OCI-LY3 (cell line): Measurements from ENCODE around the gene ARSG.

Source experiments
- H2AFZ ChIP-seq: fragments of 200-600, 300-600 bp; shearing (Covaris generic); 2 replicates; pipeline ENCODE4 v1.6.0; 2014; ENCODE audit warnings: antibody characterized with exemption, low read depth, low read length
- H3K27ac ChIP-seq: fragments of 200-600, 300-600 bp; sonication (generic); 2 replicates; pipeline ENCODE4 v1.5.1; 2014; ENCODE audit warnings: mild to moderate bottlenecking, low read length, moderate library complexity, mixed read lengths
- H3K27me3 ChIP-seq: fragments of 200-600, 300-600 bp; sonication (generic); 2 replicates; pipeline ENCODE4 v1.6.1; 2014; ENCODE audit warnings: low read depth, low read length, mixed read lengths
- H3K36me3 ChIP-seq: fragments of 200-600, 300-600 bp; sonication (generic); replicated peaks from 2 replicates; pipeline ENCODE3; 2014; ENCODE audit warnings: low read depth, low read length, mixed read lengths
- H3K4me1 ChIP-seq: fragments of 300-600, 200-600 bp; sonication (generic); 2 replicates; pipeline ENCODE4 v1.6.1; 2014; ENCODE audit warnings: low read length, mixed read lengths
- H3K4me2 ChIP-seq: fragments of 200-600, 300-600 bp; sonication (generic); 2 replicates; pipeline ENCODE4 v1.6.1; 2014; ENCODE audit warnings: low read length, mixed read lengths
- H3K4me3 ChIP-seq: fragments of 300-600, 200-600 bp; sonication (generic); 2 replicates; pipeline ENCODE4 v1.5.1; 2014; ENCODE audit warnings: antibody characterized with exemption, mild to moderate bottlenecking, low read length, moderate library complexity
- H3K79me2 ChIP-seq: fragments of 300-600, 200-600 bp; shearing (Covaris generic); 2 replicates; pipeline ENCODE4 v1.6.1; 2014; ENCODE audit warnings: mild to moderate bottlenecking, low read length, mixed read lengths
- H3K9ac ChIP-seq: fragments of 300-600, 200-600 bp; shearing (Covaris generic); 2 replicates; pipeline ENCODE4 v1.6.0; 2014; ENCODE audit warnings: mild to moderate bottlenecking, low read length, moderate library complexity
- H3K9me3 ChIP-seq: fragments of 200-600, 300-600 bp; shearing (Covaris generic); 2 replicates; pipeline ENCODE4 v1.6.1; 2014; ENCODE audit warnings: low read length, mixed read lengths; ENCODE audit not compliant: insufficient read depth
- H4K20me1 ChIP-seq: fragments of 200-600, 300-600 bp; sonication (generic); 2 replicates; pipeline ENCODE4 v1.6.1; 2016; ENCODE audit warnings: low read length, mixed read lengths; ENCODE audit not compliant: insufficient read depth
- CTCF ChIP-seq: fragments of 200-600, 300-600 bp; sonication (generic); IDR thresholded peaks from 2 replicates; pipeline ENCODE4 v1.5.1; 2014; ENCODE audit warnings: antibody characterized with exemption, low read length, low read depth
- EZH2phosphoT487 ChIP-seq: fragments of 200-600 bp; shearing (Covaris generic); IDR thresholded peaks from 2 replicates; pipeline ENCODE4 v1.6.1; 2018; ENCODE audit warnings: antibody characterized with exemption, mixed run types, low read depth

ARSG gene

GRCh38 chr17:68394608-68395331, 103.5 kb downstream of the ARSG start:
- no peak overlapping the region for H3K27ac ChIP-seq
- H3K9me3 ChIP-seq = no peaks in the 10 kb centered on the region
- no peaks in the 10 kb centered on the region for H3K36me3 ChIP-seq
- no peak overlapping the region for H3K4me3 ChIP-seq
- H2AFZ ChIP-seq = no peak overlapping the region
- H4K20me1 ChIP-seq = no peaks in the 10 kb centered on the region
- H3K27me3 ChIP-seq = peaks cover 4% of the 10 kb centered on the region
- no peak overlapping the region for H3K9ac ChIP-seq
- H3K4me1 ChIP-seq = peaks cover 18% of the 10 kb centered on the region
- TF ChIP-seq CTCF = no peak
- TF ChIP-seq EZH2phosphoT487 = no peak
- no peaks in the 10 kb centered on the region for H3K79me2 ChIP-seq
- no peak overlapping the region for H3K4me2 ChIP-seq

DNA sequence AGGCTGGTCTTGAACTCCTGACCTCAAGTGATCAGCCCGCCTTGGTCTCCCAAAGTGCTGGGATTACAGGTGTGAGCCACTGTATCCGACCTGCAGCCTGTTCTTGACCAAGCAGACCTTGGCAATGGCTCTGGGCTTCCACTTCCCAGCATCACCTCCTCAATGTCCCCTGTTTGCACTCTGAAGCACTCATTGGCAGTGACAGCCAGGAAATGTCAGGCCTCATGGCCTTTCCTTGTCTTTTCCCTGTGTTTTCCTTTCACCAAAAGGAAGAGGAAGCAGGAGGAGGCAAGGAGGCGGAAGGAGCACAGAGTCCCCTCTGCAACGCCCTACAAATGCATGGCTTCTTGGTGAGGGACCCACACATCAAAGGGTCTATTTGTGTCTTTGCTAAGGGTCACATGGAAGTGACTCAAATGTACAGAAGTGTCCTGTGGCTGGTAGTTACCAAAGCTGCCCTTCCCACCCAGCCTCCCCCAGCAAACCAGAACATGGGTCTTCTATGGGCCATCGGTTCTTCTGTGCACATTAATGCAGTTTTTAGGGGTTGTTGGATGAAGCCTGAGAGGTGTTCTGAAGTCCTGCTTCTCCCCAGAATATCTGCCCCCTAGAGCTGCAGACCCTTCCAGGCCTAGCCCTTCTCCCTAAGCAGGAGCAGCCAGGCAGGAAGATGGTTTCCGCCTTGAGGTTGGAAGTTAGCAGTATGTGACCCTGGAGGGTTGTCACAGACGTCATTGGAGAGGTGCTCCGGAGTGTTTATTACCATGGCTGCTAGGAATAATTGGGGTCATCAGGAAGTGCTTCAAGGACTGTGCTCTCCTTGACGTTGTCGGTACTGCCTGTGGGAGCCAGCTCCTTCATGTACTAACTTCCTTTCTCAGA, 105.2 kb downstream of the ARSG start:
- no peaks in the 10 kb centered on the region for H3K79me2 ChIP-seq
- H3K27ac ChIP-seq = no peak overlapping the region
- TF ChIP-seq EZH2phosphoT487 (no peak), CTCF (no peak)
- peaks cover 23% of the 10 kb centered on the region for H3K4me1 ChIP-seq
- H3K4me2 ChIP-seq = no peak overlapping the region
- H3K4me3 ChIP-seq = no peak overlapping the region
- no peaks in the 10 kb centered on the region for H3K9me3 ChIP-seq
- no peaks in the 10 kb centered on the region for H3K36me3 ChIP-seq
- H3K9ac ChIP-seq = no peak overlapping the region
- no peak overlapping the region for H2AFZ ChIP-seq
- no peaks in the 10 kb centered on the region for H4K20me1 ChIP-seq
- peaks cover 9% of the 10 kb centered on the region for H3K27me3 ChIP-seq

DNA sequence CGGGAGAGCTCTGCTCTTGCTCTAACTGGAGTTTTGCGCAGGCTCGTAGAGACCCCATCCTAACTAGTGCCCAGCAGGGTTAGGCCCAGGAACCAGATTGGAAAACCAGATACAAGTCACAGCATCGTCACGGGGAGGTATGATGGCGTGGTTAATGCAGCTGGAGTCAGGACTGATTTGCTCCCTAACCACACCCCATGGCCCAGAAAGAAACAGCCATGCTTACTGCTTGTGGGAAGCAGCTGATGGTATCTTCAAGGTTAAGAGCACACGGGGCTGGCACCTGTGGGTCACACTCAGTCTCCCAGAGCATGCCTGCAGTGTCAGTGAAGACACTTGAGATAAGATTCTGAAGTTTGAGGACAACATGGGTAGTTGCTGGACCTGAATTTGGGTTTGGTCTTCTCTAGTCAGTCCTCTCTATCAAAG, 105.8 kb downstream of the ARSG start:
- TF ChIP-seq CTCF (no peak), EZH2phosphoT487 (no peak)
- Histone ChIP-seq H4K20me1 (no peaks in the 10 kb centered on the region), H3K4me2 (no peak overlapping the region), H3K79me2 (no peaks in the 10 kb centered on the region), H3K4me3 (no peak overlapping the region), H3K4me1 (peaks cover 23% of the 10 kb centered on the region), H3K9ac (no peak overlapping the region), H3K27me3 (peaks cover 9% of the 10 kb centered on the region), H2AFZ (no peak overlapping the region), H3K9me3 (no peaks in the 10 kb centered on the region), H3K36me3 (no peaks in the 10 kb centered on the region), H3K27ac (no peak overlapping the region)
